BJ (cell line): Measurements from ENCODE around the gene IKZF2. TPM values are rescaled to one million over a fixed set of nuclear protein-coding genes. Genes with fewer than 3 reads are reported as not detected.
"Not testable (repeated sequence)": the region's sequence is repeated elsewhere in the genome, so short reads cannot be mapped to it uniquely, and the experiment has no call there.

Experiments used
- CTCF ChIA-PET: fragments of 350-600 bp; formaldehyde crosslinking; extraction: SDS; loops from one replicate; lab custom pipeline; 2021; ENCODE audit warnings: antibody characterized with exemption, inconsistent platforms; lab: Yijun Ruan, JAX
- POLR2A ChIA-PET: fragments of 300-600 bp; sonication (Branson Sonifier 250); formaldehyde crosslinking; extraction: SDS; loops from one replicate; lab custom pipeline; 2021; ENCODE audit warnings: antibody characterized with exemption; lab: Charles Lee
- DNase-seq: peaks from one replicate; pipeline ENCODE4 v3.0.0-alpha.2; 2011; ENCODE audit warnings: low read depth
- H3K27me3 ChIP-seq: 2 replicates; pipeline ENCODE4 v1.6.0; 2011; ENCODE audit warnings: low read length; ENCODE audit not compliant: control insufficient read depth, insufficient read depth
- H3K36me3 ChIP-seq: 2 replicates; pipeline ENCODE4 v1.5.1; 2011; ENCODE audit warnings: low read length; ENCODE audit not compliant: control insufficient read depth, insufficient read depth
- H3K4me3 ChIP-seq: 2 replicates; pipeline ENCODE4 v1.5.1; 2011; ENCODE audit warnings: low read depth, mild to moderate bottlenecking, control low read depth, low read length
- CTCF ChIP-seq: IDR thresholded peaks from 2 replicates; pipeline ENCODE4 v1.5.1; 2011; ENCODE audit warnings: low read depth, mild to moderate bottlenecking, control low read depth, inconsistent platforms, low read length, moderate library complexity; ENCODE audit not compliant: insufficient read depth
- polyA plus RNA-seq: library from polyadenylated mRNA; depleted of rRNA; stranded (reverse); fragments of >200 nt; gene quantifications from 2 replicates; pipeline ENCODE4 v1.2.3, GENCODE V29; 2011

IKZF2 gene
- polyA plus RNA-seq, 1 experiment, result 2.4 TPM

GRCh38 chr2:213034585-213034984 lies 116.8 kb downstream of the IKZF2 start:
- Histone ChIP-seq H3K36me3 (no peaks in the 10 kb centered on the region), H3K4me3 (no peak overlapping the region), H3K27me3 (no peaks in the 10 kb centered on the region)
- ChIA-PET CTCF (interaction anchor here (1.1 kb wide), 1 partner anchor 35 kb away, joined by 3 read pairs; no protein-coding TSS in a partner anchor), POLR2A (no interaction called here)
- no peak for TF ChIP-seq CTCF
- no peak for DNase-seq

GRCh38 chr2:213032607-213033006 lies 118.8 kb downstream of the IKZF2 start:
- CTCF ChIA-PET, result no interaction called here

GRCh38 chr2:213022987-213023386 lies 128.4 kb downstream of the IKZF2 start:
- Histone ChIP-seq H3K27me3 (no peaks in the 10 kb centered on the region), H3K4me3 (no peak overlapping the region), H3K36me3 (no peaks in the 10 kb centered on the region)
- no peak for TF ChIP-seq CTCF
- CTCF ChIA-PET, result no interaction called here
- POLR2A ChIA-PET, result no interaction called here
- DNase-seq, result no peak

More at GRCh38 chr2:213032607-213033006, 118.8 kb downstream of the IKZF2 start:
- H3K36me3 ChIP-seq, result no peaks in the 10 kb centered on the region
- no peak for DNase-seq
- no peaks in the 10 kb centered on the region for H3K27me3 ChIP-seq
- H3K4me3 ChIP-seq, result no peak overlapping the region
- POLR2A ChIA-PET, result no interaction called here
- no peak for TF ChIP-seq CTCF

GRCh38 chr2:213021971-213022899 lies 129.2 kb downstream of the IKZF2 start:
- H3K27me3 ChIP-seq, result no peaks in the 10 kb centered on the region
- no peak for TF ChIP-seq CTCF
- POLR2A ChIA-PET, result interaction anchor here (0.6 kb wide), 1 partner anchor 180 kb away, joined by 3 read pairs; no protein-coding TSS in a partner anchor
- CTCF ChIA-PET, result interaction anchor here (0.7 kb wide), 1 partner anchor 17 kb away, joined by 3 read pairs; no protein-coding TSS in a partner anchor
- DNase-seq, result no peak
- no peaks in the 10 kb centered on the region for H3K36me3 ChIP-seq
- H3K4me3 ChIP-seq, result no peak overlapping the region

GRCh38 chr2:213020913-213021312 lies 130.5 kb downstream of the IKZF2 start:
- CTCF ChIA-PET, POLR2A ChIA-PET, DNase-seq: not testable (repeated sequence)

More at GRCh38 chr2:213020913-213021312, 130.5 kb downstream of the IKZF2 start:
- H3K27me3 ChIP-seq, H3K36me3 ChIP-seq, H3K4me3 ChIP-seq: not testable (repeated sequence)
